Measurements from ENCODE around the gene CAMTA1.

CAMTA1 gene

DNA sequence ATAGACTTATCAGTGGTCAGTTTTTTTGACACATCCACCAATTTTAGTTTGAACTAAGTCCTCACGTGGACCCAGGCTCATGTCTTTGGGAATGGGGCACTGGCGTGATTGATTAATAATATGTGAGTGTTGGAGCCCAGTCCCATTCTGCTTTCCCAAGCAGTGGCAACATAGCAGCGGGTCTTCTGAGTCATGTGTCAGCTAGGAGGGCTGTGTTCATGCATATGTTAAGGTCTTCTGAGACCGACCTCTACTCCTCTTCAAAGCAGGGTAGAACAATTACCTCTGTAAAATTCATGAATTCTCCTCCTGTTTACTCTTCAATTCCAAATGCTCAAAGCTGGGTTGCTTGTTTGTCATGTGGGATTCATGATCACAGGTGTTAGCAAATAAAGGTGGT is 291.3 kb downstream of the CAMTA1 start:
- DNase-seq (ENCODE audit: low read depth, low spot score), result no peak

DNA sequence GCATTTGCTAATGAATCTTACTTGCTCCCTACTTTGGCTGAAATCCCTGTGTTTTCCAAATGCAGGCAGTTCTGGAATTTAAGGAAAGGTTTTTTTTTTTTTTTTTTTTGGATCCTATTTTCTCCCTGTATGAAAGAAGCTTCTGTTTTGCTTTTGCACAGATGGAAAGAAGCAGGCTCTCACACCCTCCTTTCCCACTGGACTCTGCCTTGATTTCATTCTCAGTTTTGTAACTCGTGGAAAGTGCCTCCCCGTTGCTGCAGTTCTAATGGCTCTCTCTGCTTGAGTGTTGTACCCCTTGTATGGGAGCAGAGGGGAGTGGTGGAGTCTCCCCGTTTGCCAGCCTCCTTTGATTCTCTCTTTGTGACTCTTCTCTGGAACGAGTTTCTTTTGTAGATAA is 291.9 kb downstream of the CAMTA1 start:
- DNase-seq (ENCODE audit: low read depth, low spot score), result no peak

DNA sequence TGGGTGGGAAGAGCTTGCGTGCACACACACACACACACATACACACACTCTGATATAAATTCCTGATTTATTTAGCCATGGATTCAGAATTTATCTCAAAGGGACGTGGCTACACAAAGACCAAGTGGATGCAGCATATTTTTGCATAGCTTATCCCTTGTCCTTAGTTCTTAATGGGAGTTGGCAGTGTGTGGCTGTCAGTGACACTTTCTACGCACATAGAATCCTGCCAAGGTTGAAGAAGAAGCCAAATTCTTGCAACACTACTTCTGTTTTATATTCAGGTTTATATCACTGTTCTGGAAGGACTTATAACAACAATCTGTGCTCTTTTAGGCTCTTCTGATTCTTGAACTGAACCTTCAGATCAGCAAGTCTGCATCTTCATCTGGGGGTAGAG is 292.7 kb downstream of the CAMTA1 start:
- DNase-seq (ENCODE audit: low read depth, low spot score), result no peak

DNA sequence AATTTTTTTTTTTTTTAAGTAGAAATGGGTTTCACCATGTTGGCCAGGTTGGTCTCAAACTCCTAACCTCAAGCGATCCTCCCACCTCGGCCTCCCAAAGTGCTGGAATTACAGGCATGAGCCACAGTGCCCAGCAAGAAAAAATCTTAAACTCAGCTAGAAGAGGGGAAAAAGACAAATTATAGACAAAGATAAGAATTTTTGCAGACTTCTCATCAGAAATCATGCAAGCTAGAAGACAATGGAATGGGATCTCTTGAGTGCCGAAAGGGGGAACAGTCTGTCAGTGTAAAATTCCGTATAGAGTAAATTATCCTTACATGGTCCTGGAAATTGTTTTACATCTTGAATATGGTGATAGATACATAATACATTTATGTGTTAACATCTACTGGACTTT is 294.4 kb downstream of the CAMTA1 start:
- DNase-seq (ENCODE audit: low read depth, low spot score), result no peak

DNA sequence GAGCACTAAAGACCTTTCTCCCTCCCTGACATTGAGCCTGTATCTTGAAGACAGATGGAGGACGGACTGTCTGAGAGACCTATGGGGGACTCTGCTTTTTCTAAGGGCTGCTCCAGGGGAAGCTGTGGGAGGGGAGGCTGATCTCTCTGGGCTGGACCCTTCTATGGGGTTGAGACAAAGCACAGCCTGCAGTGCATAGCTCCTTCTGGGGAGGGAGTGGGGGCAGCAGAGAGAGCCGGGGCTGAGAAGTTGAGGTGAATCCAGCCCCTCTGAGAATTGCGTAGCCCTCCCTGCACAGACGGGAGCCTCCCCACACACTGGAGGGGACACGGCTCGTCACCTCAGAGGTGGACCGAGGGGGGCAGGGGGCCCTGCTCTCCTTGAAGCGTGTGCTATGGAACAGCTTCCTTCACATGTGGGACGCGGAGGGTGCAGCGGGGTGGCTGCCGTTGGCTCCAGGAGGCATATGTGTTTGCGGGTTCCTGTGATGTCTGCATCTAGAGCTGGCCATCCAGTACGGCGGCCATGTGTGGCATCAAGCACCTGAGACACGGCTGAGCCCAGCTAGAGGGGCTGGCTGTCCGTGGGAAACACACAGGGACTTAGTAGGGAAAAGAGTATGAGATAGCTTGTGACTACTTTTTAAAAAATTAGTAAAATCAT is 299.1 kb downstream of the CAMTA1 start:
- DNase-seq (ENCODE audit: low read depth, low spot score), result no peak

DNA sequence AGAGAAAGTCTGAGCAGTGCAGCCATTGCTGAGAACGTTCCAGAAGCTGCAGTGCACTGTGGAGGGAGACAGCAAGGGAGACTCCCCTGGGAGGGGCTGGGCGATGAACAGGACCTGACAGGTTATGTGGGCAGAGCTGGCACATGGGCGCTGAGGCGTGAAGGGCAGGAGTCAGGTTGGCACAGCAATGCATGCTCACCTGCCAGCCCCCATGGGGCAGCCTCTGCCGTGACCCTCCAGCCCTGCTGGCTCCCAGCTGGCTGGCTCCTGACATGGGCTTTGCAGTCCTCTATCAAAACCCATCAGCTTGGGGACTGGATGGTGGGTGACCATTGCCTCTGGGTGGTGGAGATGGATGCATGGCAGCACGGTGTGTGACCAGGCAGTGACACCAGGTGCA is 300.3 kb downstream of the CAMTA1 start:
- no peak for DNase-seq (ENCODE audit: low read depth, low spot score)

DNA sequence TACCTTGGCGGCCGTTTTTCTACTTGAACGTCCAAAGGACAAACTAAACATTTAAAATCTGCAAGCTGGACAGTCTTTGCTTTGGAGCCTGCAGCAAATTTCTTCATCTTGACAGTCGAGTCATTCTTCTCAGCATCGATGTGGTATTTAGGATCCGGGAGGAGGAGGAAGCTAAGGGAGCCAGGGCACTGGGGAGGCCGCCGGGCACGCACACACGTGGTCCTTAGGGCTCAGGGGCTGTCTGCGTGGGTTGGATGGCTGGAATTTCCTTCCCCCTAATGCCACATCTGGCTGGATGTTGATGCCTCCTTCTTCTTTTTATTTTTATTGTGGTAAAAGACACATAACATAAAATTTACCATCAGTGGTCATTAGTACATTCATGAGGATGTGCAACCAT is 300.9 kb downstream of the CAMTA1 start:
- no peak for DNase-seq (ENCODE audit: low read depth, low spot score)

DNA sequence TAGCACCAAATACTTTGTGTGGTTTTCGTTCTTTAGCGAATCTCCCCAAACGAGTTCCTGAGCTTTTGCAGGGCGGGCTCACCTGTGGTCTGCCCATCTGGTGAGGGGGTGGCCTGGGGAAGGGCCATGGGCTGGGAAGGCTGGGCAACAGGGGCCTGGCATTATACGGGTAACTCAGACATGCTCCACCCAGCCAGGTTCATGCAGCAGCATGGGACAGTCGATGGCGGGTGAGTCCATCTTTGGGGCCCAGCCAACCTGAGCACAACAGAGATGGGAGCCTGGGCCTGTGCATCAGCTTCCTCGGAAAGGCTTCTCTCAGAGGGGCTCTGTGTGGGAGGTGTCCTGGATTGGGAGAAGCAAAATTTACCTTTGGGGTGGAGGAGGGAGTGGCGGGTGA is 302.6 kb downstream of the CAMTA1 start:
- DNase-seq (ENCODE audit: low read depth, low spot score), result no peak

DNA sequence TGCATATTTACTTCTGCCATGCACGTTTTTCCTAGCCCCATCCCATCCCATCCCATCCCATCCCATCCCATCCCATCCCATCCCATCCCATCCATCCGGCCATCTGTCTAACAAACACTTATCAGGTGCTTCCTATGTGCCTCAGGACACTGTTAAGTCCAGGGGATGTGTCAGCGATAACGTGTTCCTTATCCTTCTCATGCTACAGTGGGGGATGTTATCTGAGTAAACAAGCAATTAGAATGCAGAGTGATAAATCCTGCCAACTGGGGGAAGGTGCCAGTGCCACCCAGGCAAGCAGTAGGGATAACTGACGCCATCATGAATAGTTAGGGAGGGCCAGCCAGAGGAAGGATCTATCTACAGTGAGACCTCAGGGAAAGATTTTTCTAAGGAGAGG is 304.2 kb downstream of the CAMTA1 start:
- DNase-seq (ENCODE audit: low read depth, low spot score), result no peak

DNA sequence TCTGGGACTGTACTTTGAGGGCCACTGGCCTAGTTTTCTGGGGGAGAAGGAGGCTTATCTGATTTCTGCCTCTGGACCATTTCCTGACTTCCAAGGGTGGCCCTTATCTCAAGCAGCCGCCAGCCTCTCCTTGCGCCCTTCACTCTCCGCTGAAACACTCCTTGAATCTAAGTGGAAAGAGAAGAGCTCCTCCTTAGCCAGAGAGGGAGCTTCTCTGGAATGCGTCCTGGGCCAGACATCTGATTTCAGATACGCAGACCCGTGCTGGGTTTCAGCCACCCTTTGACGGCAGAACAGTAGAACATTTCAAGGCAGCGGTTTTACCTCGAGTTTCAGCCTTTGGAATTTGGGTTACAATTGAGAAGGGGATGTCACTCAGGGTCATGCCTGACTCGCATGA is 308.0 kb downstream of the CAMTA1 start:
- DNase-seq (ENCODE audit: low read depth, low spot score), result no peak

DNA sequence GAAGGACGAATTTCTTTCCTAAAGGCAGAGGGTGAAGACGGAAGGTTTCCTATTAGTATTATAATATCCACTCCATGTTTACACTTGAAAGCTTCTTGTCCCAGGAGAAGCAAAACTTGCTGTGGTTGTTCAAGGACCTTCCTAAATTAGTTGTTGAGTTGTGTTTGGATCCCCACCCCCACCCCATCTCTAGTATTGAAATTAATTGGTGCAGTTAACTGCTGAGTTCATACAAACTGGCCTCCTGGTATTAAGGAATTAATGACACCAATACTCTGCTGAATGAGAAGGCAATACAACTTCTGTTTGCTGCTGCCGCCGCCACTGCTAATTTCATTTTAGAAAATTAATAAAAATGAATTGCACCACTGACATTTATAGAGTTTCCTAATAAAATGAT is 308.8 kb downstream of the CAMTA1 start:
- no peak for DNase-seq (ENCODE audit: low read depth, low spot score)

DNA sequence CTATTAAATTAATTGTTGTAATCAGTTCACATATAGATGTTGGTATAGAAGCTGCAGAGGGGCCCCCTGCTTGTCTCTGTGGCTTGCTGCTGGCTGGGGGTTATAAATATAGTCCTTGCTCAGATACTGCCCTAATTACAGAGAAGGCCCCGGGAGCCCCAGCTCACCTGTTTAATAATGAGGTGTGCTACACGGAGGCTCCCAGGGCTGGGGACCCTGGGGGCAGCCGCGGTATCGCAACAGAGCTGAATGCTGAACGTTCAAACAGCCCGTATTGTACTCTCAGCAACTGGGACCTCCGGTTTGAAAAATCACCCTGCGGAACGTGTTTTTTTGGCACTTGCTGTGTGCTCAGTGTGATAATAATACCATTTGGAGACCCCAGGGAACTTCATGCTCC is 309.3 kb downstream of the CAMTA1 start:
- DNase-seq (ENCODE audit: low read depth, low spot score), result no peak

DNA sequence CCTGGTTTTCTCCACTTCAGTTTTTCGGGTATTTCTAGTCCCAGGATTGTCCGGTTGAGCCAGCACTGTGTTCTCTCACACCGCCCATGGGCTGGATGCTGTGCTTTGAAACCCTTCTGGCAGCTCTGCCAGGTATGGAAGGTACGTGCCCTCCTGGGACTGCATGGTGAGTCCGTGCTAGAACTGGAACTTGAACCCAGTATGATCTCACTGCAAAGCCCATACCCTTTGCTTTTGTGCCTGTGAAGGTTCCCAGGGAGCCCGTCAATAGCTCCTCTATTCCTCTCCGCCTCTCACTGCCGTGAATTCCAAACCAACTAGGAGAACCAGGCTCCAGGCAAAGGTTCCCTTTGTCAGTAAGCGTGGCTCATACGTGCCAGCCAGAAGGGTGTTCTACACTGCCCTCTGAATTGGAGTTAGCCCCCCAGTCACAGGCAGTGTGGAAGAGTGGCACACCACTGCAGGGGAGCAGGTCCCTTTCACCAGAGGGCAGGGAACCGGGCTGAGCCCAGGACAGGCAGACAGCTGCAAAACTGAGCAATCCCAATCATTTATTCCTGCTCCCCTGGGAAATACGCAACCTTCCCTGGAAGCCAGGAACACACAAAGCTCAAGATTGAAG is 310.2 kb downstream of the CAMTA1 start:
- DNase-seq (ENCODE audit: low read depth, low spot score), result no peak

DNA sequence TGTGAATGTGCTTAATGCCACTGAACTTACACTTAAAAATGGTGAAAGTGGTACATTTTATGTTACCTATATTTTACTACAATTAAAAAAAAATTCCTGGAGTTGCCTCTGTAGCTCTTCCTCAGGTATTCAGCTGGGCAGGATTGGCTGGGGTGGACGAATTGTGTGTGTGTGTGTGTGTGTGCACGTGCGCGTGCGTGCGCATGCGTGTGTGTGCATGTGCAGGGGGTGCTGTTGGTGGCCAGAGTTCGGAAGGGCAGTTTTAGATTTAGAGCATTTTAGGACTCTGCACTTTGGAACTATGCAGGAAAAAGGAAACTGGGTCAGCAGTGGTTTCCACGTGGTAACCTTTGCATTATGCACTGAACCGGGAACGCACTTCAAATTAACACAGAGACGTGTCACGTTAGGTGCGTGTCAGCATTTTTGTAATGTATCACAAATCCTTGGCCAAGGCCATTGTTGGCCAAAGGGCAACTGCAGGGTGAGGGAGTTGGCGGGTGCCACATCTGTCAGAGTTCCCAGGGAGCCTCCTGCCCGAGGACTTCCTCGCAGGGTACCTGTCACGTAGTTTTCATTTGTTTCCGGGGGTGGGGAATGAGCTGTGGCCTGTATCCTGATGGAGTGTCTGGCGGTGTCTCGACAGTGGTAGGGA is 312.8 kb downstream of the CAMTA1 start:
- no peak for DNase-seq (ENCODE audit: low read depth, low spot score)

DNA sequence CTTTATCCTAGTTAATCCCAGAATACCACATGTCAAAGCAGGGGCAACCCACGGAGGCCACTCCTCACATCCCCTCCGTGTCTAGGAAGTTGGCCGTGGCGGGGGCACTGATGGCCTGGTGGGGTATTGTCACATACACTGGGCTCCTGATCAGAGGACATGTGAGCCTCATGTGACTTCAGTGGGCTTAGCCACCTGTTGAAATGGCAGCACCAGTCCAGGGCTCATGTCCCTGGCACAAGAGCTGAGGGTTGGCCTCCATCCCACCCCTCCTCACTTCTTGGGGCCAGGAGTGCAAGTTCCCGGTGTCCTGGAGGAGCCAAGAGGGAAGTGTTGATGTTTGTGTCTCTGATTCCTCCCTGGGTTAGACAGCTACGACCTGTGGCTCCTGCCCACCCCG is 313.4 kb downstream of the CAMTA1 start:
- DNase-seq (ENCODE audit: low read depth, low spot score), result no peak

DNA sequence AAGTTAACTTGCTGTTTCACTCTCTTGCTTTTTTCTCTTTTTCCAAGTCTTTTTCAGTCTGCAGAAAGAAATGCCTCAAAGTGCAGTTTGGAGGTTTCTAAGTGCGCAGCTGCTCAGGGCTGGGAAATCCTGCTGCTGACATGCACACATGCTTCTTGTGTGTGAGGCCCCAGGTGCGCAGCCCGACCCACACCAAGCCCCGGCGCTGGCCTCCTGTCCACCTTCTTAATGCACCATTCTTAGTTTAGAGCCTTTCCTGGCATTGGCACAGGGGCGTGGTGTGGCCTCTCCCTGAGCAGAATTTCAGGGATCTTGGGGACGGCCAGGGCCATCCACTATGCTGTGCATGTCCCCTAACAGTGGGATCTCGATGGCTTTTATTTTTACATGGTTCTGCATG is 315.2 kb downstream of the CAMTA1 start:
- DNase-seq (ENCODE audit: low read depth, low spot score), result no peak

DNA sequence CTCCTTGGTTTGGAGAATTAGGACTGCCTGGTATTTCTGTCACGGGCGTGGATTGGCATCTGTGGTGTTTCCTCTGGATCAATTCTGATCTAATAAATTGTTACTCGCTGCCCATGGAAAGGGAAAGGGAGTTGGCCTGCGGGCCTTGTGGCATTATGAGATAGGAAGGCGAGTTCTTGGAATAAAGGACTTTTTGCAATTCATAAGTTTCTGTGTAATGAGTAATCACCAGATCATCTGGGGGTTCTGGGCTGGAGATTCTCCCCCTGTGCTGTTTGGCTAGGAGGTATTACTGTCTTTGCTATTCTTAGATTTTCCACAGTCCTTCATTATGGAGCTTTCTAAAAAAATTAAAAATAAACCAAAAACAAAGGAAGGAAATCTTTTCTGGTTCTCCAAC is 315.9 kb downstream of the CAMTA1 start:
- DNase-seq (ENCODE audit: low read depth, low spot score), result no peak

DNA sequence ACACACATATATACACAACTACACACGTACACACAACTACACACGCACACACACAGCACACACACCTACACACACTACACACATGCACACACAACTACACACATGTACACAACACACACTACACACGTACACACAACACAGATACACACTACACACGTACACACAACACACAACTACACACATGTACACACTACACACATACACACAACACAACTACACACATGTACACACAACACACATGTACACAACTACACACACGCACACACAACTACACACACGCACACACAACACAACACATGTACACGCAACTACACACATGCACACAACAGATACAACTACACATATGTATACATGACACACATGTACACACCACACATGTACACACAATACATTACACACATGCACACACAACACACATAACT is 318.1 kb downstream of the CAMTA1 start:
- DNase-seq (ENCODE audit: low read depth, low spot score), result no peak

DNA sequence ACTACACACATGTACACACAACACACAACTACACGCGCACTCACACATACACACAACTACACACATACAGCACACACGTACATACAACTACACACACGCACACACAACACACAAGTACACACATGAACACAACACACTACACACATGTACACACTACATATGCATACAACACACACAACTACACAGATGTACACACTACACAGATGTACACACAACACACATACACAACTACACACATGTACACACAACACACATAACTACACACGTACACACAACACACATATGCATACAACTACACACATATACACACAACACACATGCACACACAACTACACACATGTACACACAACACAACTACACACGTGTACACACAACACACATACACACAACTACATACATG is 318.6 kb downstream of the CAMTA1 start:
- DNase-seq (ENCODE audit: low read depth, low spot score), result no peak

DNA sequence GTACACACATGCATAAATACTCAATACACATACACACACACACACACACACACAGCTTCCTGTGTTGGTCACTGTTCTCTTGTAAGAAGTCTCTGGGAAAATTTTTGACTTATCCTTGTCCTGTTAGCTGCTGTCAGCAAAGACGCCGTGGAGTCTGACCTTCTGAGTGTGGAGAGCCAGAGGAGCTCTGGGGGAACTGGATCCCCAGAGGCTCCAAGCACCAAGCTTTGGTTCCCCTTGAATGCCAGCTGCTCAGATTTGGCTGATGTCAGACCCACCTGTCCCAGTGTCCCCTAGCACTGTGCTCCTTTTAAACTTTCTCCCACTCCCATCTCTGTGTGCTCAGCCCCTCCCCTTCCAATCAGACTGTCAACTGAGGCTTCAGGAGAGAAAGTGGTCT is 319.1 kb downstream of the CAMTA1 start:
- DNase-seq (ENCODE audit: low read depth, low spot score), result no peak

DNA sequence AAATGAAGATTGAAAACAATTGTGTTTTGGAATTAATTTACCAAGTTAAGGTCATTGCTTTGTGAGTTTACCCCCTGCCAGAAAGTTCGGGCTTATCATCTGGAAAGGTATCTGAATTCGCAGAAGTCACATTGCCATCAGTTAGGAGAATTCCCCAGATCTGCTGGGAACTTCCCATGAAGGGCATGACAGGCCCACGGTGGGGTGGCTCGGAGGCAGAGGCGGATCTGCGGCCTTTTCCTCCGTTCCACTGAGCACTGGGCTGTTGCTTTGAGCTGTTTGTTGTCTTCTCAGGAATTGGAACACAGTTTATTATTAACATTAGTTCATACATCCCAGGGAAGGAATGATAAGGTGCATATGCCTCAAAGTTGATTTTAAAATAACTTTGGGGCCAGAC is 320.0 kb downstream of the CAMTA1 start:
- no peak for DNase-seq (ENCODE audit: low read depth, low spot score)

DNA sequence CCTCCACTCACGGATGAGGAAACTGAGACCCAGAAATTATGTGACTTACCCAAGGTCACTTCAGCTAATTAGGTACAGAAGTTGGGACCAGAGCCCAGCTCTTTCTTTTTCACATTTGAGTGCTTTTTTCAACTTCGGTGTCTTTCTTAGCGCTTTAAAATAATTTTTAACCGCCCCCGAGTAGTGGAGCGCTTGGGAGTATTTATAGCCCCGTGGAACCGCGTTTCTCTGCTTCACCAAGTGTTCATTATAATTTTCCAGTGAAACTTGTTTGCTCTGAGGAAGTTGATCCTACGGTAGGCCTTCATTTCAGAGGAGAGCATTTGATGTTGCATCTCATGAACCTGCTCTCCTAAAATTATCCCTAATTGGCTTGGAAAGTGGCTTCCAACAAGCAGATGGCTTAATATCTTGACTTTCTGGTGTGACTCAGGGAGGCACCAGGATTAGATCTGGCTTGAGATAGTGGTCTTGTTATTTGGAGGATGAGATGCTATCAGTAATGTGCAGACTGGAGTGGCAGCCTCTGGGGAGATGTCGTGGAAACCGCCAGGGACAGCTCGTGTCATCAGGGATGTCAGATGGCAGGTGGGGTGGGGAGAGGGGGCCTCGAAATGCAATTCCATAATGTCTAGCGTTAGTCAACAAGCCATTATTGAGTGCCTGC is 321.3 kb downstream of the CAMTA1 start:
- DNase-seq (ENCODE audit: low read depth, low spot score), result no peak

Measured in smooth muscle cell of the brain vasculature (primary cell).